Measurements from ENCODE around the gene PFKL. TPM values are rescaled to one million over a fixed set of nuclear protein-coding genes. Genes with fewer than 3 reads are reported as not detected.
A peak's percentile ranks its signal among the peaks of the same experiment; 100 is the strongest.

PFKL gene
- total RNA-seq, 4 donors from 2014 or later: 11.9 to 20.6 (median 16.8) TPM

- Histone ChIP-seq H3K36me3 (no peaks in the 10 kb centered on the region), H3K27me3 (peaks cover 21 to 37% (median 22%) of the 10 kb centered on the region in 3 donors), H3K27ac (no peak overlapping the region), H3K9me3 (no peaks in the 10 kb centered on the region), H3K4me1 (no peaks in the 10 kb centered on the region), H3K4me3 (no peak overlapping the region)
- intact Hi-C loops (cut with DNase I; ENCODE audit: low total_unique reads) (loop anchor here (10.0 kb wide), 1 partner anchor 60 kb away; no protein-coding TSS in a partner anchor), in situ Hi-C loops (cut with MboI; ENCODE audit: low sequenced_read_pairs in 4 of 4) (no loop called here)
- TF ChIP-seq CTCF (IDR thresholded peaks at IDR 0.05 in 4 of 5, conservative IDR thresholded peaks at IDR 0.05 in 1 of 5): no peak
- TF ChIP-seq POLR2A (IDR thresholded peaks at IDR 0.05): no peak
- no peak for ATAC-seq
- DNase-seq: peak in 1 of 2 donors; percentile 22
Measured at GRCh38 chr21:44375281-44375651, 75.4 kb downstream of the PFKL start.

GRCh38 chr21:44375761-44376241 is 75.9 kb downstream of the PFKL start:
- Histone ChIP-seq H3K36me3 (no peaks in the 10 kb centered on the region), H3K4me1 (no peaks in the 10 kb centered on the region), H3K27ac (no peak overlapping the region), H3K9me3 (no peaks in the 10 kb centered on the region), H3K4me3 (no peak overlapping the region), H3K27me3 (peaks cover 17 to 32% (median 18%) of the 10 kb centered on the region in 3 donors)
- in situ Hi-C loops (cut with MboI; ENCODE audit: low sequenced_read_pairs in 4 of 4) (no loop called here), intact Hi-C loops (cut with DNase I; ENCODE audit: low total_unique reads) (loop anchor here (10.0 kb wide), 1 partner anchor 61 kb away; no protein-coding TSS in a partner anchor)
- no peak for DNase-seq
- ATAC-seq: no peak
- TF ChIP-seq POLR2A (IDR thresholded peaks at IDR 0.05) (no peak), CTCF (IDR thresholded peaks at IDR 0.05 in 4 of 5, conservative IDR thresholded peaks at IDR 0.05 in 1 of 5) (no peak)

GRCh38 chr21:44376606-44377005 is 76.8 kb downstream of the PFKL start:
- TF ChIP-seq POLR2A (IDR thresholded peaks at IDR 0.05): no peak
- no peak for TF ChIP-seq CTCF (IDR thresholded peaks at IDR 0.05 in 4 of 5, conservative IDR thresholded peaks at IDR 0.05 in 1 of 5)
- ATAC-seq (no peak), DNase-seq (no peak)
- H3K36me3 ChIP-seq: no peaks in the 10 kb centered on the region
- no peak overlapping the region for H3K4me3 ChIP-seq
- no peak overlapping the region for H3K27ac ChIP-seq
- no peaks in the 10 kb centered on the region for H3K9me3 ChIP-seq
- no peaks in the 10 kb centered on the region for H3K4me1 ChIP-seq
- peaks cover 13 to 29% (median 18%) of the 10 kb centered on the region in 3 donors for H3K27me3 ChIP-seq
- intact Hi-C loops (cut with DNase I; ENCODE audit: low total_unique reads): loop anchor here (10.0 kb wide), 1 partner anchor 62 kb away; no protein-coding TSS in a partner anchor
- in situ Hi-C loops (cut with MboI; ENCODE audit: low sequenced_read_pairs in 4 of 4): no loop called here

Other genes starting within 250 kb of the PFKL start
- 10 to 100 TPM in 1 of 4 donors, 1 to 10 TPM in 3; 3.9 to 19.2 (median 7.9) TPM for gene PWP2, start 192.7 kb upstream of the PFKL start, total RNA-seq
- 10 to 100 TPM in 2 of 4 donors, 1 to 10 TPM in 2; 4.7 to 52.2 (median 10.0) TPM for gene GATD3, start 166.4 kb upstream of the PFKL start, total RNA-seq
- gene ICOSLG, start 59.1 kb upstream of the PFKL start, total RNA-seq: 1 to 10 TPM in 1 of 4 donors, under 1 TPM in 2, not detected in 1; 0.17 to 1.6 (median 0.75) TPM
- gene DNMT3L, start 38.2 kb upstream of the PFKL start, total RNA-seq: not detected
- gene AIRE, start 14.2 kb upstream of the PFKL start, total RNA-seq: not detected
- 10 to 100 TPM; 10.6 to 23.0 (median 20.0) TPM for gene CFAP410, start 39.3 kb downstream of the PFKL start, total RNA-seq
- gene TRPM2, start 53.6 kb downstream of the PFKL start, total RNA-seq: under 1 TPM; 0.15 to 0.52 (median 0.44) TPM
- gene LRRC3, start 155.5 kb downstream of the PFKL start, total RNA-seq: under 1 TPM; 0.36 to 0.70 (median 0.55) TPM
- not detected for gene KRTAP10-1, start 240.1 kb downstream of the PFKL start, total RNA-seq

All from gastrocnemius medialis (tissue), 4 donors.